HG03442 (cell line): ENCODE measurements around the gene TSPAN19.

Experiments
- ATAC-seq: cut with Tn5 transposase; IDR thresholded peaks from one replicate; pipeline ENCODE4 v1.9.1; 2021; ENCODE audit warnings: mild to moderate bottlenecking, moderate library complexity; ENCODE audit not compliant: unreplicated experiment

The TSPAN19 gene

GRCh38 chr12:85002778-85003296, 33.2 kb downstream of the TSPAN19 start:
- ATAC-seq, result no peak

- ATAC-seq, result no peak
Measured at GRCh38 chr12:85000729-85001128, 35.3 kb downstream of the TSPAN19 start.

GRCh38 chr12:84998341-84998740, 37.7 kb downstream of the TSPAN19 start:
- no peak for ATAC-seq

GRCh38 chr12:84996759-84997158, 39.3 kb downstream of the TSPAN19 start:
- ATAC-seq, result no peak

- ATAC-seq, result no peak
Measured at GRCh38 chr12:84995641-84996040, 40.4 kb downstream of the TSPAN19 start.

GRCh38 chr12:84994426-84994825, 41.7 kb downstream of the TSPAN19 start:
- ATAC-seq, result no peak

DNA sequence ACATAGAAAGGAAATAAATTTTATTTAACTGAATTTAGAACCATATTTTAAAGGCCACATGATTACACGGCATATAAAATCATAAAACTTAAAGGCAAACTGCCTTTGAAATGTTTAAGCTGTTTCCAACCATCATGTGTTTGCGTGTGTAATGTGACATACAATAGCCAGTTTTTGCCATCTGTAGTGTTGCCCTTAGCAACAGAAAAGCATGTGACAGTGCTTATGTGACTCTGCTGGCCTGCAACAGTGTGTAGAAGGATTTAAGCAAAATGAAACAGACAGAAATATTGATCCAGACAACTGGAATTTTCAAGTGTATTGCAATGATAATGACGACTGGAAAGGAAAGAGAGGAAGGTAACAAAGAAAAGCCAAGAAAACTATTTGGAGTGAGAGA, 49.5 kb downstream of the TSPAN19 start:
- ATAC-seq, result no peak

- no peak for ATAC-seq
Measured at GRCh38 chr12:84986117-84986516, 50.0 kb downstream of the TSPAN19 start.

GRCh38 chr12:84983289-84983688, 52.8 kb downstream of the TSPAN19 start:
- ATAC-seq, result no peak

DNA sequence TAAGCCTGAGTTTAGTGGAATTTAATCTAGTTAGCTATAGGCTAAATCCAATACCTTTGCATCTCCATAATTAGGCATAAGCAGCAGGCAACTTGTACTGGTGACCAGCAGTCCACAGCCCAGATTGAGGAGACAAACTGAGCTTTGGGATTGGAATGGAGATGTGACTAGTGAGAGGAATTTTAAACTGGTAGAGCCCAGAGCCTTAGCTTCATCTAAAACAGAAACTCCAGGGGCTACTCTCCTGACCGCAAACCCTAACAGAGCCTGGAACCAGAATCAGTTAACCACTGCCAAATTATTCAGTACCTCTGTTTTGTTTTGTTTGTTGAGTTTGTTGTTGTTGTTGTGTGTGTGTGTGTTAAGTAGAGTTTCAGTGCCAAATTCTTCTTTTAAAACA, 53.2 kb downstream of the TSPAN19 start:
- ATAC-seq, result no peak

DNA sequence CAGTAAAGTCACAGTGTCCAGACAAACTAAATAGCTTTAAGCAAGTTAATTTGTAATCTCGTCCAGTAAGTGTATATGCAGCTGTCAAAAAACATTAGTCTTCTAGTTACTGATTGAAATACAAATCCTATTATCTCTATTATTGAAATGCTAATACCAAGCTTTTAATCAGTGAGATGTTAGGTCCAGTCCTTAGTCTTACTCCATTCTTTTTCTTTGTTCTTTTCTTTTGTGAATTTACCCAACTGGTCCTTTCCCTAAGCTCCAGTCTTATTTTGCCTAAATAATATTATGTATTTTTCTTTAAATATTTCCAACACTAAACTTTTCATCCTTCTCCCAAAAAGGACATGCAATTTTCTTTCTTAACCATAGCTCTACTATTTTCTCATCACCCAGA, 57.2 kb downstream of the TSPAN19 start:
- no peak for ATAC-seq

DNA sequence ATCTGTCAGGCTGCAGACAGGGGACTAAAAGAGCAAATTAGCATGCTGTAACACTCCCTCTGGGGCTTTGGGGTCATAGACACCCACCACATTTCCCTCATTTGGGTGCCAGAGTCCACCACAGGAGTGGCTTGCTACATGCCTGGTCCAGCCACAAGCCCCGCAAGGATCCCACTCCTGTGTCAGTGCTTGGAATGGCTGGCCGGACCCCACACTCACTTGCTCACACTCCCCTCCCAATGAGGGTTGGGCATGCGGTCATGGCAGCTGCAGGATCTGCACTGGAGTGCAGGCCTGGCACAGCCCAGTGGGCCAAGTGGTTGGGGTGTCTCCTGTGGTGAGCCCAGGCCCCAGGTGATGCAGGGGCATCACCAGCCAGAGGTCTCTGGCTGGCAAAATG, 59.9 kb downstream of the TSPAN19 start:
- ATAC-seq, result no peak

- ATAC-seq, result no peak
Measured at GRCh38 chr12:84974155-84974815, 61.8 kb downstream of the TSPAN19 start.

GRCh38 chr12:84973026-84973425, 63.1 kb downstream of the TSPAN19 start:
- no peak for ATAC-seq

GRCh38 chr12:84969226-84969625, 66.9 kb downstream of the TSPAN19 start:
- no peak for ATAC-seq
